Measurements from ENCODE around the gene IQGAP3.

DNA sequence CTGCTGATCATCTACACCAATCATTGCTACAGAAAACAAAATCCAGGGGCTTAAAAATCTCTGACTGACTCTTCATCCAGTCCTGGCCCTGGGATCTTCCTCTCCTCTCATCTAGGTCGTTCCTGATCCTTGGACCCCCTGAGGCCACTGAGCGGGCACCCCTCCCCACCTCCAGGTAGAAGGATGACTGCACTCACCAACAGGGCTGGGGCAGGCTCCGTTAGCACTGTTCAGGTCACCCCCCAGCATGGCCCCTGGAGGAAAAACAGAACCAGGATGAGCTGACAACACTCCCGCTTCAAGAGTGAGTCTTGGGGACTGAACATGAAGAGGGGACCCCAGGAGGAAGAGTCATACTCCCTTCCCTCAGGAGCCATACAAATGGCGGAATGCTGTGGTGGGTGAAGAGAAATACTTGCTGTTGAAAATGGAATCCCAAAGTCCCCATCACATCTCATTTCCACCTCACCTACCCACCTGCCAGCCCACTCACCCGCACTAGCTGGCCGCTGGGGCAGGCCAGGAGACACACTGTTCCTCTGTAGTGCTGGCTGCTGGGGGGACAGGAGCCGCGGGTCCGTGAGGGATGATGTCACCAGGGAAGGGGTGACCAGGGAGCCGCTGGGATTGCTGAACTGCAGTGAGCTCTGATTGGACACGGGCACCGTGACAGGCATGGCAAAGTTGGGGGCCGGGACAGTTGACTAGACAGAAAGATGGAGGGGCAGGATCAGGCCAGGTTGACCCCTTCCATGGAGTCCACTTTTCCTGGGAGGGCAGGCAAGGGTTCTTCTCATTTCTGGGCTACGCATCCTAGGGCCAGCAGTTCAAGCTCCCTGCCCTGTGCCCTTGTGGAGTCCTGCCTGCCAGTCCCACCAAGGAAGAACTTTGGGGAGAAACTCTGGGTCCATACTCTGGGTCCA is 93.0 kb downstream of the IQGAP3 start:
- TF ChIP-seq, protein P1, sequence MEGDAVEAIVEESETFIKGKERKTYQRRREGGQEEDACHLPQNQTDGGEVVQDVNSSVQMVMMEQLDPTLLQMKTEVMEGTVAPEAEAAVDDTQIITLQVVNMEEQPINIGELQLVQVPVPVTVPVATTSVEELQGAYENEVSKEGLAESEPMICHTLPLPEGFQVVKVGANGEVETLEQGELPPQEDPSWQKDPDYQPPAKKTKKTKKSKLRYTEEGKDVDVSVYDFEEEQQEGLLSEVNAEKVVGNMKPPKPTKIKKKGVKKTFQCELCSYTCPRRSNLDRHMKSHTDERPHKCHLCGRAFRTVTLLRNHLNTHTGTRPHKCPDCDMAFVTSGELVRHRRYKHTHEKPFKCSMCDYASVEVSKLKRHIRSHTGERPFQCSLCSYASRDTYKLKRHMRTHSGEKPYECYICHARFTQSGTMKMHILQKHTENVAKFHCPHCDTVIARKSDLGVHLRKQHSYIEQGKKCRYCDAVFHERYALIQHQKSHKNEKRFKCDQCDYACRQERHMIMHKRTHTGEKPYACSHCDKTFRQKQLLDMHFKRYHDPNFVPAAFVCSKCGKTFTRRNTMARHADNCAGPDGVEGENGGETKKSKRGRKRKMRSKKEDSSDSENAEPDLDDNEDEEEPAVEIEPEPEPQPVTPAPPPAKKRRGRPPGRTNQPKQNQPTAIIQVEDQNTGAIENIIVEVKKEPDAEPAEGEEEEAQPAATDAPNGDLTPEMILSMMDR (IDR thresholded peaks at IDR 0.05), result no peak
- no peak for TF ChIP-seq POLR2A (IDR thresholded peaks at IDR 0.05; ENCODE audit: low read depth)
- no peak for TF ChIP-seq EP300 (IDR thresholded peaks at IDR 0.05)

All from esophagus muscularis mucosa (tissue), 4 donors.